Brain microvascular endothelial cell (primary cell): ENCODE data around the gene HTR2A.
A peak's percentile ranks its signal among the peaks of the same experiment; 100 is the strongest.

Source experiments
- DNase-seq: peaks from one replicate; pipeline ENCODE4 v3.0.0-alpha.2; 2020
- H3K27ac ChIP-seq: fragments of 250-450 bp; sonication (Bioruptor Pico); 2 replicates; pipeline ENCODE4 v1.5.1; 2020; ENCODE audit warnings: mild to moderate bottlenecking, moderate library complexity
- H3K27me3 ChIP-seq: fragments of 250-450 bp; sonication (Bioruptor Pico); replicated peaks from 2 replicates; pipeline ENCODE4 v1.5.1; 2020; ENCODE audit warnings: mild to moderate bottlenecking
- H3K36me3 ChIP-seq: fragments of 250-450 bp; sonication (Bioruptor Pico); replicated peaks from 2 replicates; pipeline ENCODE4 v1.5.1; 2020; ENCODE audit warnings: mild to moderate bottlenecking
- H3K4me3 ChIP-seq: 2 replicates; pipeline ENCODE4 v1.5.1; 2011; ENCODE audit warnings: low read depth, mild to moderate bottlenecking, control low read depth, low read length, moderate library complexity
- in situ Hi-C: cut with HindIII; loops from 2 replicates; pipeline ENCODE4 v1.10.0; 2017; ENCODE audit warnings: low sequenced_read_pairs, low pct_ligation_motif_present
- TF ChIP-seq, protein P1 (sequence below): IDR thresholded peaks from 2 replicates; pipeline ENCODE4 v1.5.1; 2011; ENCODE audit warnings: low read depth, mild to moderate bottlenecking, moderate library complexity, low read length, control low read depth, inconsistent platforms; ENCODE audit errors: missing control alignments

HTR2A gene

GRCh38 chr13:46896341-46897137, at the start of gene HTR2A:
HTR2A (minus strand) TSS chr13:46897053; CDS start chr13:46895906, 1,147 bp downstream.
- Histone ChIP-seq H3K27me3 (no peaks in the 10 kb centered on the region), H3K27ac (no peak within 1 kb of the TSS), H3K4me3 (peak within 1 kb of the TSS; percentile 40), H3K36me3 (no peaks in the 10 kb centered on the region)
- in situ Hi-C loops = no loop called here
- DNase-seq = peak; percentile 19
- TF ChIP-seq, protein P1, sequence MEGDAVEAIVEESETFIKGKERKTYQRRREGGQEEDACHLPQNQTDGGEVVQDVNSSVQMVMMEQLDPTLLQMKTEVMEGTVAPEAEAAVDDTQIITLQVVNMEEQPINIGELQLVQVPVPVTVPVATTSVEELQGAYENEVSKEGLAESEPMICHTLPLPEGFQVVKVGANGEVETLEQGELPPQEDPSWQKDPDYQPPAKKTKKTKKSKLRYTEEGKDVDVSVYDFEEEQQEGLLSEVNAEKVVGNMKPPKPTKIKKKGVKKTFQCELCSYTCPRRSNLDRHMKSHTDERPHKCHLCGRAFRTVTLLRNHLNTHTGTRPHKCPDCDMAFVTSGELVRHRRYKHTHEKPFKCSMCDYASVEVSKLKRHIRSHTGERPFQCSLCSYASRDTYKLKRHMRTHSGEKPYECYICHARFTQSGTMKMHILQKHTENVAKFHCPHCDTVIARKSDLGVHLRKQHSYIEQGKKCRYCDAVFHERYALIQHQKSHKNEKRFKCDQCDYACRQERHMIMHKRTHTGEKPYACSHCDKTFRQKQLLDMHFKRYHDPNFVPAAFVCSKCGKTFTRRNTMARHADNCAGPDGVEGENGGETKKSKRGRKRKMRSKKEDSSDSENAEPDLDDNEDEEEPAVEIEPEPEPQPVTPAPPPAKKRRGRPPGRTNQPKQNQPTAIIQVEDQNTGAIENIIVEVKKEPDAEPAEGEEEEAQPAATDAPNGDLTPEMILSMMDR = no peak

- no peak for DNase-seq
- no peak overlapping the region for H3K27ac ChIP-seq
- no peak overlapping the region for H3K4me3 ChIP-seq
- no peaks in the 10 kb centered on the region for H3K27me3 ChIP-seq
- in situ Hi-C loops = no loop called here
- H3K36me3 ChIP-seq = no peaks in the 10 kb centered on the region
- TF ChIP-seq, protein P1 = no peak
Observed at GRCh38 chr13:46936525-46936924, 39.7 kb upstream of the HTR2A start.

- Histone ChIP-seq H3K27ac (no peak overlapping the region), H3K27me3 (no peaks in the 10 kb centered on the region), H3K4me3 (no peak overlapping the region), H3K36me3 (no peaks in the 10 kb centered on the region)
- TF ChIP-seq, protein P1 = no peak
- in situ Hi-C loops = no loop called here
- DNase-seq = no peak
Observed at GRCh38 chr13:46934749-46935148, 37.9 kb upstream of the HTR2A start.

DNA sequence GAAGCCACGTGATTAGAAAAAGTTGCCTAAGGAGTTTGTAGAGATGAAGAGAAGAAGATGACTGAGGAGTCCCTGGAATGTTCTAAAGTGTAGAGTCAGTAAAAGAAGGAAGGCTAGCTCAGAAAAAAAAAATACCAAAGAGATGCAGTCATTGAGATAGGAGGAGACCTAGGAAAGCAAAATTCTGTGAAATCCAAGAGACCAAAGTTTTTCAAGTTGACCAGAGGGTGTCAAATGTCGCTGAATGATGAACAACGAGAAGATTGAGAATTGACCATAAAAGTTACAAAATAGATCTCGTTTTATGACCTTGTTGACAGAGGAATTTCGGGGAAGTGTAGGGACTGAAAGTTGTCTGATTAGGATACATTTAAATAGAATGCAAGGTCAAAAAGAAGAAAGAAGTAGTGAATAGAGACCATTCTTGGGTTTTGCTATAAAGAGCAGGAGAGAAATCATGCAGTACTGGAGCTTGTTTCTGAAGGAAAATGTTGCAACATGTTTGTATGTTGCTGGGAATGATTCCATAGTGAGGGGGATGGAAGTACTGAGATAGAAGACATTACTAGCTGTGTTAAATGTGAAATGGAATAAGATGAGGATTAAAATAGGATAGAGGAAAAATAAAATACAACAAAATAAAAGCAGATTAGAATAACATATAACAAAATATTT, 30.2 kb upstream of the HTR2A start:
- DNase-seq = no peak
- TF ChIP-seq, protein P1 = no peak
- Histone ChIP-seq H3K27me3 (no peaks in the 10 kb centered on the region), H3K36me3 (no peaks in the 10 kb centered on the region), H3K4me3 (no peak overlapping the region), H3K27ac (no peak overlapping the region)
- in situ Hi-C loops = no loop called here

DNA sequence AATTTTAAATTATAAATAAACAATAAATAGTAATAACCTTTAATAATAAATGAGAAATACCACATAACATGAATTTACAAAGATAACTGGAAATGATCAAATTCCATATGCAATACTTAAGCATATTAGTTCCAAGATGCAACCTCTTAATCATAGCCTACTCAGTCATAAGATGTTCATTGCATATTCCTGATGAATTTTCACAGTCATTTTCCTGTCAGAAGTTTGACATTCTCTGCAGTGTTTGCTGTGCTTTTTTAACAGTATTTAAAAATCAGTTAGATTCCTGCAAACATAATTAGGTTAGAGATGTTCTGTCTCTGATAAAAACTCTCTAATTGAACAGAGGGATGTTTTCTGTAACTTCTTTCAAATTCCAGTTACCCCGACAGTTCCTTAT, 28.6 kb upstream of the HTR2A start:
- H3K36me3 ChIP-seq = no peaks in the 10 kb centered on the region
- no peaks in the 10 kb centered on the region for H3K27me3 ChIP-seq
- in situ Hi-C loops = no loop called here
- TF ChIP-seq, protein P1 = no peak
- H3K4me3 ChIP-seq = no peak overlapping the region
- no peak overlapping the region for H3K27ac ChIP-seq
- no peak for DNase-seq

- no peak overlapping the region for H3K27ac ChIP-seq
- no peaks in the 10 kb centered on the region for H3K27me3 ChIP-seq
- TF ChIP-seq, protein P1 = no peak
- H3K36me3 ChIP-seq = no peaks in the 10 kb centered on the region
- in situ Hi-C loops = no loop called here
- H3K4me3 ChIP-seq = no peak overlapping the region
- DNase-seq = no peak
Observed at GRCh38 chr13:46914341-46914740, 17.5 kb upstream of the HTR2A start.
